ENCODE results near the gene UBE2D3. TPM values are rescaled to one million over a fixed set of nuclear protein-coding genes. Genes with fewer than 3 reads are reported as not detected.

The UBE2D3 gene
- total RNA-seq, 1 experiment from 2014 or later: 235 TPM

- H3K36me3 Mint-ChIP-seq (ENCODE audit: insufficient read depth, unreplicated experiment): no peaks in the 10 kb centered on the region
- CTCF ChIA-PET: no interaction called here
Observed at GRCh38 chr4:102826105-102826889, 1.1 kb downstream of the UBE2D3 start.

GRCh38 chr4:102825261-102826091 is 1.9 kb downstream of the UBE2D3 start:
- Mint-ChIP-seq H3K4me1 (ENCODE audit: low read depth, unreplicated experiment) (no peaks in the 10 kb centered on the region), H3K9me3 (ENCODE audit: low read depth, unreplicated experiment) (no peaks in the 10 kb centered on the region), H3K36me3 (ENCODE audit: insufficient read depth, unreplicated experiment) (no peaks in the 10 kb centered on the region), H3K27me3 (ENCODE audit: unreplicated experiment) (no peaks in the 10 kb centered on the region), H3K4me3 (ENCODE audit: low read depth, unreplicated experiment) (no peak overlapping the region), H3K27ac (ENCODE audit: unreplicated experiment) (no peak overlapping the region)
- CTCF ChIA-PET: no interaction called here
- intact Hi-C loops (cut with micrococcal nuclease; ENCODE audit: unreplicated experiment): loop anchor here (5.0 to 10.0 kb wide), 3 partner anchors 192 to 269 kb away; partner anchors contain the start of genes BDH2 and SLC9B1
- no peak for DNase-seq
- TF ChIP-seq CTCF (IDR thresholded peaks at IDR 0.05; ENCODE audit: unreplicated experiment): no peak
- BruUV-seq (replicated peaks): TSS peak; percentile 14

More at GRCh38 chr4:102826105-102826889, 1.1 kb downstream of the UBE2D3 start:
- intact Hi-C loops (cut with micrococcal nuclease; ENCODE audit: unreplicated experiment): loop anchor here (5.0 to 10.0 kb wide), 3 partner anchors 191 to 269 kb away; partner anchors contain the start of genes BDH2 and SLC9B1
- BruUV-seq (replicated peaks): no TSS peak
- Mint-ChIP-seq H3K9me3 (ENCODE audit: low read depth, unreplicated experiment) (no peaks in the 10 kb centered on the region), H3K27me3 (ENCODE audit: unreplicated experiment) (no peaks in the 10 kb centered on the region), H3K4me1 (ENCODE audit: low read depth, unreplicated experiment) (no peaks in the 10 kb centered on the region), H3K27ac (ENCODE audit: unreplicated experiment) (no peak overlapping the region), H3K4me3 (ENCODE audit: low read depth, unreplicated experiment) (no peak overlapping the region)
- no peak for TF ChIP-seq CTCF (IDR thresholded peaks at IDR 0.05; ENCODE audit: unreplicated experiment)
- no peak for DNase-seq

GRCh38 chr4:102824398-102824797 is 3.0 kb downstream of the UBE2D3 start:
- Mint-ChIP-seq H3K9me3 (ENCODE audit: low read depth, unreplicated experiment) (no peaks in the 10 kb centered on the region), H3K27me3 (ENCODE audit: unreplicated experiment) (no peaks in the 10 kb centered on the region), H3K36me3 (ENCODE audit: insufficient read depth, unreplicated experiment) (peaks cover 5% of the 10 kb centered on the region), H3K27ac (ENCODE audit: unreplicated experiment) (no peak overlapping the region), H3K4me1 (ENCODE audit: low read depth, unreplicated experiment) (peaks cover 9% of the 10 kb centered on the region), H3K4me3 (ENCODE audit: low read depth, unreplicated experiment) (no peak overlapping the region)
- DNase-seq: no peak
- no TSS peak for BruUV-seq (replicated peaks)
- intact Hi-C loops (cut with micrococcal nuclease; ENCODE audit: unreplicated experiment): loop anchor here (10.0 kb wide), 1 partner anchor 270 kb away; the partner anchor contains the start of gene BDH2
- CTCF ChIA-PET: interaction anchor here (1.6 kb wide), 1 partner anchor 31 kb away, joined by 4 read pairs; no protein-coding TSS in a partner anchor
- TF ChIP-seq CTCF (IDR thresholded peaks at IDR 0.05; ENCODE audit: unreplicated experiment): no peak

GRCh38 chr4:102823897-102824296 is 3.5 kb downstream of the UBE2D3 start:
- intact Hi-C loops (cut with micrococcal nuclease; ENCODE audit: unreplicated experiment): loop anchor here (10.0 kb wide), 1 partner anchor 271 kb away; the partner anchor contains the start of gene BDH2
- no peak for TF ChIP-seq CTCF (IDR thresholded peaks at IDR 0.05; ENCODE audit: unreplicated experiment)
- CTCF ChIA-PET: interaction anchor here (1.6 kb wide), 1 partner anchor 30 kb away, joined by 4 read pairs; no protein-coding TSS in a partner anchor
- H3K4me1 Mint-ChIP-seq (ENCODE audit: low read depth, unreplicated experiment): peaks cover 10% of the 10 kb centered on the region
- H3K27me3 Mint-ChIP-seq (ENCODE audit: unreplicated experiment): no peaks in the 10 kb centered on the region
- no peak overlapping the region for H3K27ac Mint-ChIP-seq (ENCODE audit: unreplicated experiment)
- no TSS peak for BruUV-seq (replicated peaks)
- no peaks in the 10 kb centered on the region for H3K9me3 Mint-ChIP-seq (ENCODE audit: low read depth, unreplicated experiment)
- peaks cover 5% of the 10 kb centered on the region for H3K36me3 Mint-ChIP-seq (ENCODE audit: insufficient read depth, unreplicated experiment)
- no peak for DNase-seq
- H3K4me3 Mint-ChIP-seq (ENCODE audit: low read depth, unreplicated experiment): no peak overlapping the region
